Adrenal gland (tissue), 5 donors: ENCODE data around the gene ABLIM1.

Experiments used
- CTCF ChIP-seq, 6 experiments: fragments of 450-650 bp in 4 of 6; fragments of 200-600 bp in 2 of 6; sonication (generic) in 1 of 6; IDR thresholded peaks; 1 replicate in 5 of 6; 2 replicates in 1 of 6; pipeline versions ENCODE4 v1.5.1 to v1.8.0; 2016 to 2021; ENCODE audit warnings: antibody characterized with exemption in 6 of 6, mild to moderate bottlenecking in 2 of 6, moderate library complexity in 1 of 6
- POLR2A ChIP-seq, 2 donors: fragments of 450-650 bp; IDR thresholded peaks; one replicate each; pipeline ENCODE4 v1.6.1; 2017; ENCODE audit warnings: antibody characterized with exemption in 2 of 2, mild to moderate bottlenecking in 2 of 2, moderate library complexity in 1 of 2
- donor health status: DM: no; HTN: no; CAD: no.

- TF ChIP-seq CTCF (IDR thresholded peaks at IDR 0.05) (no peak), POLR2A (IDR thresholded peaks at IDR 0.05) (no peak)
Measured at GRCh38 chr10:114420811-114421485, 237.1 kb downstream of the ABLIM1 start.
